Measurements from ENCODE around the gene IGSF5. TPM values are rescaled to one million over a fixed set of nuclear protein-coding genes. Genes with fewer than 3 reads are reported as not detected.

The IGSF5 gene
- total RNA-seq, 1 donor from 2014 or later, result not detected

DNA sequence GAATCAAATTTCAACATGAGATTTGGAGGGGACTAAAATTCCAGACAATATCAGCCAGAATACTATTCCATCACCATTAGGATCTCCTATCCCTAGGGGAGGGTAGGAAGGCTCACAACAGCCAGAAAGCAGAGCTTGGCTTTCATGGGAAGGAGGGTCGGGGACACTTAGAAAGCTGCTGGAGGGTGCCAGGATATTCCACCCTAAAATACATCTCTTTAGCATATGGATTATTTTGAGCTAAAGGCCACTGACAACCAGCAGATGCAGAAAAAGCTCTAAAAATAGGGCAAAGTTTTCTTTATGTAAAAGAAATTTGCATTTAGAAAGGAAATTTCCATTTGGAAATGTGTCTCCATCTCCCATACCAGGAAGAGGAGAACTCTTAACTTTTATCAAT, 68.0 kb downstream of the IGSF5 start:
- ATAC-seq (no peak), DNase-seq (ENCODE audit: low spot score) (no peak)

DNA sequence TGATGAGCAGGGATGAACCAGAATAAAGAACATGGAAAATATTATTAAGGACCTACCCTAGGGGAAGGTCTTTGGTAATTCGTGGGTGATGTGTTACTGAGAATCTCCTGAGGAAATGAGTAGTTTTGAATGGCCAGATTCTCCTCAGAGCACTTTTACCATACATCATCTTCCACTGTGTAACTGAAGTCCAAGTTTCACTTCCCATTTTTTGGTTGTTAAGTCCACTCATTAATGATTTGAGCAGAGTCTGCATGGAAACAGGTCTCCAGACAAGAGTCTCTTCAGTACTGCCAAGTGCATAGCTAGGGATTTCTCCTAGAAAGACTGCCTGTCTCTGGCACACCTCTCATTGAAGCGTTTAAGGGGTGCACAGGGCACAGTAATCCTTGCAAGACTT, 73.6 kb downstream of the IGSF5 start:
- no peak for DNase-seq (ENCODE audit: low spot score)
- no peak for ATAC-seq

DNA sequence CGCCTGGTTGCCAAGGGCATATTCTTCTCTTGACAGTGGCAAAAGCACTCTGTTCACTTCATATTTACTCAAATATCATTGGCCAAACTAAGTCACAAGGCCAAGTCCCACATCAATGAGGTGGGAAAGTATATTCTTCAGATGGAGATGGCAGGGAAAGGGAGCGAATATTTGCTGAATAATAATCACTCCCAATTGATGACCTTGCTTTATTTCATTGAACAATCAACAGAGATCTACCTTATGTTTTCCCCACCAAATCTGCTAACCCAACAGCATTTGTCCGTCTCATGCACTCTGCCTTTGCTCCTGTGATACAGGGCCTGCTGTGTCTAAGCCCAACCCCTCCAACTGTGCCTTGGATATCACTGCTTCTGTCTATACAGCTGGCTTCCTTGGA, 77.1 kb downstream of the IGSF5 start:
- ATAC-seq, result no peak

DNA sequence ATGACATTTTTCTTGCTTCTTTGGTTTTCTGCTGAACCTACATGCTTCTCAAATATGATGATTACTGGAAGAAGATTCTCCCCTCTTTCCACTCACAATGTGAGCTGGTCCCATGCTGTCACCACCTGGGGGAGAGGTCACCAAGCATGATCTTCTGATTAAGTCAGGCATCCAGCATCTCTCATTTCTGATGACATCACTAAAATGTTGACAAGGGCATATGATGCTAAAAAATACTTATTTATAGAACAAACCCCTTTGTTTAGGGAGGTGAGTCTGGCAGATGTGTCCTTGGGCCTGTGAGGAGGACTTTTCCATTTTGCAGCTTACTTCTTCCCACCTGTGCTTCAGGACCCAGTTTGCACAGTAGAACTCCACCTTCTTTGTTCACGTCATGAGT, 80.3 kb downstream of the IGSF5 start:
- DNase-seq (ENCODE audit: low spot score) (no peak), ATAC-seq (no peak)

More for the DNA sequence above, 77.1 kb downstream of the IGSF5 start:
- no peak for DNase-seq (ENCODE audit: low spot score)

DNA sequence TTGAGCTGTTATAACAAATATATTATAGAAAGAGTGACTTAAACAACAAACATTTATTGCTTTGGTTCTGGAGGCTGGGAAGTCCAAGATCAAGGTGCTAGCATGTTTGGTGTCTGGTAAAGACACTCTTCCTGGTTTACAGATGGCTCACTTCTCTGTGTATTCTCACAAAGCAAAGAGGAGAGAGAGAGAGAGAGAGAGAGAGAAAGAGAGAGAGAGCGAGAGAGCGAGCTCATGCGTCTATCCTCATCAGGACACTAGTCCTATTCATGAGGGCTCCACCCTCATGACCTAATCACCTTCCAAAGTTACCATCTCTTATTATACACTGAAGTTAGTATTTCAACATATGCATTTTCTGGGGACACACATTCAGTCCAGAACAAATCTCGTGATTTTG, 89.6 kb downstream of the IGSF5 start:
- ATAC-seq, result no peak

DNA sequence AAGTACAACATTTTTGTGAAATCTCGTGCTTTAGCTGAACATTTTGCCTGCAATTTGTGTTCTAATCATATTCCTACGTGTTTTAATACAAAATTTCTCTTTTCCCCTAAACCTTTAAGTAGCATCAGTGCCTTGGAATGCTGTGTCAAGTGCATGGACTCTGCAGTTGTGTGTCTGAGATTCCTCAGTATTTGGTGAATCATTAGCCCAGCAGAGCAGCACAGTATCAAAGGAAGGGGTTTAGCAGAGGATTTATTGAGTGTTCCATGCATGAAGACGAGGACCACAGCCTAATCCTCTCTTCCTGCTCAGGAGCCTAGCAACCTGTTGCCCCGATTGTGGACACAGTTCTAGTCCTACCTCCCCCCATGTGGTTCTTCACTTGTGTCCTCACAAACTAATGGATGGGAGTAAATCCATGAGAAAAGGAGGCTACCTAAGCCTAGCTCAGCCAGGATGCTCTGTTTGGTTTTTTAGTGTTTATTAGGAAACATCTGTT, 92.9 kb downstream of the IGSF5 start:
- no peak for ATAC-seq
- no peak for DNase-seq (ENCODE audit: low spot score)

More for the DNA sequence above, 89.6 kb downstream of the IGSF5 start:
- no peak for DNase-seq (ENCODE audit: low spot score)

DNA sequence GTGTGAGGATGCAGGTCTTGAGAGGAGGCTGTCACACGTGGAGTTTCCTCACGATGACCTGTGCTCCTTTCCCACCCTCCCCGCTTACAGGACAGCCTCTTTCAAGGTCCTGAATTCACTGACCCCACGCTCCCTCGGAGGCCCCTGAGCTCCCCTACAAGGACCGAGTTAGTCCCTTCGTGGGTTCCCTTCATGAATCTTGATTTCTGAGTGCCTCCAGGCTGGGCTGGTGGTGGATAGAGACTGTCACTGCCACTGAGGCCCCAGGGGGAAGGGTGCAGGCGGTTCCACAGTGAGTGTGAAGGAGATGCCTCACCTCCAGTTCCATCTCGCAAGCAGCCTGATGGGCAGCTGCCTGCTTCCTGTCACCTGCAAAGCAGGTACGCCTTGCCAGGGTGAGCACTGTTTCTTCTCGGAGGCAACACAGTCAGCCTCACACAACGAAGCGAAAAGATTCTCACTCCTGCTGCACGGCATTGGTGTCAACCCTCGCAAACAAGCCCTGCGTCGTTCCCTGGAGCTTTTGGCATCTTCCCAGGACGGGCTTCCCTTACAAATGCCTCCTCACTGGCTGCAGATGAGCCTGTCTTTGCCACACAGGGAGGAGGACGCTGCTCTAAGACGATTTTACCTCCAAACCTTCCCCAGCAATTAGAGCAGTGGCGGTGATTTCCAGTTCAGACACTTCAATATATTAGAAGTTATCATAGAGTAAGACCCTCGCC, 95.6 kb downstream of the IGSF5 start:
- ATAC-seq (no peak), DNase-seq (ENCODE audit: low spot score) (no peak)

DNA sequence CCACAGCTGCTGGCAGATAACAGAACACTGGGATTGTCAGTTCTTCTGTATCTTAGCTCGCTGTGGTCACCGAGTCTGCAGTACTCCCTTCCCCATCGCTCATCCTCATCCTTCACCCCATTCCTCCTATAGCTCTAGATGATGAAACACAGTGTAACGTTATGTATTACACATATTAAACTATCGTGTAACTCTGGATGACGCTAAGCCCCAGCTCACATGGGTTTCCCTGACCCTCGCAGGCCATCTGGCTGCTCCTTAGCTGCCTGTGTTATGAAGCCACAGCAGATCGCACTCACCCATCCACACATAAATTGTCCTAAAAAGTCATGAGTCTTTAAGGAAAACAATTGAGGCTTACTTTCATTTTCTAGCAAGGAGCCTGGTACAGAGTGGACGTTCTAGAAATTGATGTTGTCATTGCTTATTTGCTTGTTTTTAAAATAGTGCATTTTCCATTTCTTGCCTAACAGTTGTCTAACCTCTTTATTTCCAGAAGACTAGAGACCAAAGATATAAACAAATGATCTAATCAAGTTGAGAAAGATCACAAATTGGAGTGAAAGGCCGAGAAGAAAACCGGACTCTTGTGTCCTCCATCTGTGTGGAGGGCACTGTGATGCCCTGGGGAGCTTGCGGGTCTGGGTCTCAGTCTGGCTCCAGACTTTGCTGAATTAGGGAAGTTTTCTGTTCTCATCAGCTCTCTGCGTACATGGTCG, 97.9 kb downstream of the IGSF5 start:
- no peak for DNase-seq (ENCODE audit: low spot score)
- ATAC-seq, result no peak

DNA sequence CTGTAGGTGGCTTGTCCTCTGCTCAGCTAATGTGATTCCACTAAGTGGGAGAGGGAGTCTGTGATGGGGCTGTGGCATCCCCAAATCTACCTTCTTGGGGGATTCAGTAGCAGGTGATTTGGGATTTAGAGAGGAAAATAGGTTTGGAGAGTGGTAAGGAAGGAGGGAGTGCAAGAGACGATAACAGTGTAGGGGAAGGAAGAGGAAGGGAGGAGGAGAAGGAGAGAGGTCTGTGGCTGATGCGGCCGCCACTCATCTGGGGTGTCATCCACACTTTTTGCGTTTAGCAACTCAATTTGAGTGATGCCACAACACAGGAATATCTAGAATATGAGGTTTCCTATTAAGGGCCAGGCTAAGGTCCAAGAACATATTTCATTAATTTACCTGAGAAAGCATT, 98.5 kb downstream of the IGSF5 start:
- DNase-seq (ENCODE audit: low spot score), result no peak
- no peak for ATAC-seq

DNA sequence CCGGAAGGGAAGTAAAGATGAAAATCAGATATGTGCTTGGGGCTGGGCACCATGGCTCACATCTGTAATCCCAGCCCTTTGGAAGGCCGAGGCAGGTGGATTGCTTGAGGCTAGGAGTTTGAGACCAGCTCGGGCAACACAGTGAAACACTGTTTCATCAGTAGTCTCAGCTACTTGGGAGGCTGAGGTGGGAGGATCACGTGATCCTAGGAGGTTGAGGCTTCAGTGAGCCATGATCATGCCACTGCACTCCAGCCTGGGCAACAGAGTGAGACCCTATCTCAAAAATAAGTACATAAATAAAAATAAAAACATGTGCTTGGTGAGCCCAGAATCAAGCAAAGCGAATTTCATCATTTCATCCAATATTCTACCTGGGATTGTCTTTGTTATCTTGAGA, 98.9 kb downstream of the IGSF5 start:
- DNase-seq (ENCODE audit: low spot score) (no peak), ATAC-seq (no peak)

DNA sequence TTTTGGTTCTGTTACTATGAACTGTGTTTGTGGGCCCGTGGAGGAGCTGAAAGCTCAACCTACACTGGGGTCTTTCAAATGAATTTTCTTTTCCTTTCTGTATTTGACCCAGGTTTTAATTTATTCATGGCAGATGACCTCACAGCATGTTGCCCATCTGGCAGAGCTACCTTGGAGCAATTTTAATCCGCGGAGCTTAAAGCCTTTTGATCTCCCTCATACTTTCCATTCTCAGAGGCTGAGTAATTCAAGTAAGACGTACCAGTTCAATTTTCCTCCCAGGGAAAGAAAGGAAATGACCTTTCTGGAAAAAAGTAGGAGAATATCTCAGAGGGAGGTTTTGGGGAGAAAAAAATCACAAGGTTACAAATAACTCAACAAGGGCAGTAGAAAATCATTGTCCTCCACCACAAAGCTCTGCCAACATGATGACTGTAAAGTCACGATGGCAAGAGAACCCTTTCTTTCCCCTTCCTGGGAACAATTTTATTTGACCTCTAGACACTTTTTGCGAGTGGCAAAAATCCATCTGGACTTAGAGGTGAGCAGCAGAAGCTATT, 100.7 kb downstream of the IGSF5 start:
- ATAC-seq (no peak), DNase-seq (ENCODE audit: low spot score) (no peak)

DNA sequence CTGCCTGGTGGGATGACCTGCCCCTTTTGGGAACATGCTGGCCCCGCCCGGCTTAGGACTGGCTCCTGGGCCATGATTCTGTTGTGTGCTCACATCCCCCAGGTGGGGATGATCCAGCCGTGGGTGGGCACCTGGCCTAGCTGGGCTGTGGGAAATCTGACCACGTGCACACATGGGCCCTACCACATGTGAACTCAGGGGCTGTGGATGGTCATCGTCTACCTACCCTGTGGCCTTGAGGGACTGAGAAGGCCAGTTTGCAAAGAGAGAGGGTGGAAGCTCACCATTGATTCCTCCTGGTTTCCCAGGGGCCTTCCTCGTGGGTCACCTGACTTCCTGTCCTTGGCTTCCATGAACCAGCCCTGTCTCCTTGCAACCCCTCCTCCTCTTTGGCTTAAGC, 102.9 kb downstream of the IGSF5 start:
- DNase-seq (ENCODE audit: low spot score) (no peak), ATAC-seq (no peak)

DNA sequence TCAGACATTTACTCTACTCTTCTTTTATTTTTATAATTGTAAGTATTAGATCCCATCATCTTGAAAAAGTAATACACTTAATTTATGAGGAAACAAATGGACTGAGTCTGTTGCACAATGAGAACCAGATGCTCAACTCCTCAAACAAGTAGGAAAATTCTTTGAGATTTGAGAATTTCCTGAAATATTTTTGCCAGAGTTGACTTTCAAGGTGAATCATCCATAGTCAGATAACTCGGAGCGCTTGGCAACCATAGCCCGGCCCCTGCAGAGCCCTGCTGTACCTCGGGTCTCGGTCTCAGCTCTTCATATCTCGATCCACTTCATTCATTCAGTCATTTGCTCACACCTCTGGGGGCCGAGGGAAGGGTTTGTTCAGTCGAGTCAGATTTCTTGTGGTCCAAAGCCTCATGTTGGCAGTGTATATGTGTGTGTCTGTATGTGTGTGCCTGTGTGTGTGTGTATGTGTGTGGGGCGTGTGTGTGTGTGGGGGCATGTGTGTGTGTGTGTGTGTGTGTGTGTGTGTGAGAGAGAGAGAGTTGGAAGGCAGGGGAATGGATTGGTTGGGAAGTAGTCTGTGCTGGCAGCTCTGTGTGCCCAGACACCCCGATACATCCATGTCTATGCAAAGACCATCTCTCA, 104.2 kb downstream of the IGSF5 start:
- DNase-seq (ENCODE audit: low spot score) (no peak), ATAC-seq (no peak)

DNA sequence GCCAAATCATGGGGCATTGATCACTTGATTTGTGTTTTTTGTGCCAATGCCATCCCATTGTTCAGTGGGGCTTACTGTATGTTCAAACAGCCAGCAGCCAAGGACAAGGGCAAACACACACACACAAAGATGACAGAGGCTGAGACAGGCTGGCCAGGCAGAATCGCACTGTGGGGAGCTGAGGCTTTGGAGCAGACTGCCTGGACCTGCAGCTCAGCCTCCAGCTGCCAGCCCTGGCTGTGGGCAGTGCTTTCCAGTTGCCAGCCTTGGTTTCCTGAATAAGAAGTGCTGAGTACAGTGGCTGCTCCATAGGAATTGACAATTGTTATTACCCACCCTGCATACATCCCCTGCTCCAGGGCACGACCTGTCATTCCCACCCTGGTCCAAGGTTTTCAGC, 105.3 kb downstream of the IGSF5 start:
- ATAC-seq (no peak), DNase-seq (ENCODE audit: low spot score) (no peak)

DNA sequence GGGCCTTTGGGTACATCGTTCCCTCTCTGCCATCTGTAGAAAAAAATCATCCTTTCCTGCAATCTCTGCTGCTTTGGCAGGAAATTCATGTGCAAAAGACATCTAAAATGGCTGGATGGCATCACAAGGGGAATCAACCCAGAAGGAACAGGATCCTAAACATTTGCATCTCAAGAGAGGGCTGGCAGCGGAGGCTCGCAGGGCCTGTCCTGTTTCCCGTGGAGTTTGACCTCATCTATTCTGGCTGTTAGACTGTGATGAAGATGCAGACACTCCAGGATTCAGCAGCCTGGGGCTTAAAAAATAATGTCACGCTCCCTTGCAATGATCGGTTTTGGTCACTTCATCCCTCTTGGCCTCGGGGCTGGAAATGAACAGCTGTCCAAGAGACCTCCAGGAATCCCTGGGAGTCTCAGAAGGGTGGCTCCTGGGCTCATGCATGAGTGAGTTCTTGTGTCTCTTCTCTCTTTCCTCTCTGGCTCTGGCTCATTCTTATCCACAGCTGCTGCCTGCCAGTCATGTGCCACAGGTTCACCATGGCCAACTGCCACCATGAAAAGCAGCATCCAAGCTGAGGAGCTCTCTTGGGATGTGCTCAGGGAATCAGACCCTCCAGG, 106.1 kb downstream of the IGSF5 start:
- ATAC-seq (no peak), DNase-seq (ENCODE audit: low spot score) (no peak)

Other genes with a start within 250 kb of the IGSF5 start
- gene B3GALT5, start 132.2 kb upstream of the IGSF5 start, total RNA-seq, result 0.23 TPM
- gene PCP4, start 122.3 kb downstream of the IGSF5 start, total RNA-seq, result not detected